DMS53 treated with DMSO at 0.1 percent for 48 hours (cell line): ENCODE results near the gene FRMPD2.
A peak's percentile ranks its signal among the peaks of the same experiment; 100 is the strongest.
"Not testable (repeated sequence)": the region's sequence is repeated elsewhere in the genome, so short reads cannot be mapped to it uniquely, and the experiment has no call there.

ENCODE experiments used
- DNase-seq: peaks from one replicate; lab custom pipeline; 2025; ENCODE audit not compliant: unreplicated experiment; lab: John Stamatoyannopoulos, UW

Gene FRMPD2

DNA sequence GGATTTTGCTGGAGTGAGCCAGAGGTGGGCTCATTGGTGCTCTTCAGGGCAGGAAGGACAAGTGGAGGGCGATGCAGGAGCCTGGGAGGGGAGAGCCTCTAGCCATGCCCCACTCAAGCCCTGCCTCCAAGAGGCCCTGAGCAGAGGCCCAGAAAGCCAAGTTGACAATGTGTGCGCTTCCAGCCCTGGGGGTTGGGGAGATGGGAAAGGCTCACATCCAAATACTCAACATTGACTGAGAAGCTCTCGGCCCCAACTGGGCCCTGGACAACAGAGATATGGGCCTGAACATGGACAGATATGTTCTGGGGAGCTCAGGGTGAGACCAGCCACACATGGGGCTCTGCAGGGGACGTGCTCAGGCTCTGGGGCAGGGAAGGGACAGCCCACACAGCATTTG lies 39.0 kb downstream of the FRMPD2 start:
- no peak for DNase-seq

- DNase-seq: no peak
These were observed 39.7 kb downstream of the FRMPD2 start for GRCh38 chr10:48234787-48235186.

- DNase-seq: no peak
These were observed 40.2 kb downstream of the FRMPD2 start for GRCh38 chr10:48234295-48234694.

DNA sequence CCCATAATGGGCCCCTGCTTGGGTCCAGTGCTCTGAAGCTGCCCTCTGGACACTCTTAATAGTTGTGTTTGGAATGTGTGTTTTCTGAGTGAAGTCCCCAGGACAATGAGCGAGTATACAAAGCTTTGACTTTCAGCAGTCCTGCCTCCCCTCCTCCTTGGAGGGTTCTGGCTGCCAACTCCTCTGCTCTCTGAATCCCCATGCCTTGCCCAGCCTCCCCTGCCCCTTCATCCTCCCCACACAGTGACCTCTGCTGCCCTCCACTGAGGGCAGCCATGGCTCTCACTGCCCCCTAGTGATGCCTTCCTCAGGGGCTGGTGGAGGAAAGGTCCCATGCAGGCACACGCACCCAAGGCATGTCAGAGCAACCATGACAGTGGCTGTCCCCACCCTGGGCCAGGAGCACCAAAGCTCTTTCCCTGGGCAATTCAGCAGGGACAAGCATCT lies 40.9 kb downstream of the FRMPD2 start:
- no peak for DNase-seq

- no peak for DNase-seq
These were observed 41.6 kb downstream of the FRMPD2 start for GRCh38 chr10:48232717-48233447.

GRCh38 chr10:48231699-48232315 lies 42.7 kb downstream of the FRMPD2 start:
- DNase-seq: no peak

DNA sequence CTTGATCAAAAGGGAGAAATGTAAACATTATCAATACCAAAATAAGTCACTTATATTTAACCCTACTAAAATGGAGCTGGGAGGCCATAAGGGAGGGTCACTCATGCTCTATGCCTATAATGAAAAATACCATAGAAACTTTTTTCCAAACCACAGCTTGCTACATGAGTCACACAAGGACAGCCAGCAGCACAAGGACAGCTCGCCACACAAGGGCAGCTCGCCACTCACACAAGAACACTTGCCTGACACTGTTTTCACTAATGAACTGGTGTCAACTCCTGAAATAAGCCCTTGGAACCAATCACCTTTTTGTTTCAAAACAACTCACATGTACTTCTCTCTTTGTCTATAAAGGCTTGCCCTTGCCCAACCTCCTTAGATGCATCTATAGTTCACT lies 43.3 kb downstream of the FRMPD2 start:
- no peak for DNase-seq

DNA sequence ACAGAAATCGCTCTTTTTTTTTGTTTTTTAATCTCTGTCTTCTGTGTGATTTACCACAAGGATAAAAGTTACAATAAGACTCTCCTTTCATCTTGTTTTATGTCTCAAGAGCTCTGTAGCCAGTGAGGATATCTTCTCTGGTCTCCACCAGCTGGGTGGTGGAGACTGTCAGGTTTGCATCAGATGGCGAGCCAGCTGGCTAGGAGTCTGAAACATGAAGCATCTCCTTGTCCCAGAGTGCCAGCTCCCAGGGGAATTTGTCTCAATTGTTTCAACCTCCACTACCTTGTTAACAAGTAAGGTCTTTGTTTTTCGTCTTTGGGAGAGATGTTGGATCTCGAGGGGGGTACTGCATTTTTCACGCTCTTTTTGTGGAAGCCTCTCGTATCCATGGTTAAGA lies 47.3 kb downstream of the FRMPD2 start:
- DNase-seq: no peak

DNA sequence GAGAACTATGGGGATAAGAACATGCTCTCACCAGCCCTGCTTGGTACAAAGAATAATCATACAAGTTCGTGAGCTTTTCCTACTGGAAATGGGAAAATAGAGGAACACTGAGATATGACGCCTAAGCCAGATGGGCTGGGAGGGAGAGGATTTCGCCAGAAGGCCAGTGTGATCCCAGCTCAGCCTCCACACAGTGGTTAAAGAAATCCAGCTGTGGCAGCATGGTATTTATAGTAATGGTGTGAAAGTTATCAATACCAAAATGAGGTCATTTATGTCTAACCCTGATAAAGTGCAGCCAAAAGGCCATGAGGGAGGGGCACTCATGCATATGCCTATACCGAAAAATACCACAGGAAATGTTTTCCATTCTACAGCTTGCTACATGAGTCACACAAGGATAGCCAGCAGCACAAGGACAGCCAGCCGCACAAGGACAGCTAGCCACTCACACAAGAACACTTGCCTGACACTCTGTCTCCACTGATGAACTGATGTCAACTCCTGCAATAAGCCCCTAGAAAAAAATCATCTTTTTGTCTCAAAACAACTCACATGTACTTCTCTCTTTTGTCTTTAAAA lies 49.4 kb downstream of the FRMPD2 start:
- no peak for DNase-seq

DNA sequence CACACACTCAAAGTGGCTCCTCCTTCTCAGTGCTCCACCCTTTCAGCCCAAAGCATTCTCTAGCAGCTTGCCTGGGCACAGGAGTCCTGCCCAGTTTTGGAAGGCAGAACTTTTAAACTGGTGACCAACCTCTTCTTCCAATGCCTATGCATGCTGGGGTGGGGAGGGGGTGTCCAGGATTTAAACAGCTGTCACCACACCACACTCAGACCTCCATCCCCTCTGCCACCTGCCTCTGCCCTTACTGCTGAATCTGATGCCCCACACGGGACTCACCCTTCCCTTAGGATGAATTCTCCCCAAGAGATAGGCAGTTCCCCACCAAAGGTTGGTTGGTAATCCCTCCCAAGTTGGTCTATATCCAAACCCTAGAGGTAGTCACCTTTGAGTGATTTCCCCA lies 50.2 kb downstream of the FRMPD2 start:
- no peak for DNase-seq

DNA sequence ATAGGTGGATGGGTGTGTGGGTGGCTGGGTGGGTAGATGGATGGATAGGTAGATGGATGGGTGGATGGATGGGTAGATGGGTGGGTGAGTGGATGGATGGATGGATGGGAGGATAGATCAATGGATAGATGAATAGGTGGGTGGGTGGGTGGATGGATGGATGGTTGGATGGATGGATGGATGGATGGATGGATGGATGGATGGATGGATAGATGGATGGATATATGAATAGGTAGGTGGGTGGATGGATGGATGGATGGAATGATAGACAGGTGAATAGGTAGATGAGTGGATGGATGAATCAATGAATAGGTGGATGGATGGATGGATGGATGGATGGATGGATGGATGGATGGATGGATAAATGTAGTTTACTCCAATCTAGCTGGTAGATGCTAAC lies 52.7 kb downstream of the FRMPD2 start:
- no peak for DNase-seq

GRCh38 chr10:48221031-48221430 lies 53.5 kb downstream of the FRMPD2 start:
- not testable (repeated sequence) for DNase-seq

- no peak for DNase-seq
These were observed 55.3 kb downstream of the FRMPD2 start for GRCh38 chr10:48219194-48219593.

DNA sequence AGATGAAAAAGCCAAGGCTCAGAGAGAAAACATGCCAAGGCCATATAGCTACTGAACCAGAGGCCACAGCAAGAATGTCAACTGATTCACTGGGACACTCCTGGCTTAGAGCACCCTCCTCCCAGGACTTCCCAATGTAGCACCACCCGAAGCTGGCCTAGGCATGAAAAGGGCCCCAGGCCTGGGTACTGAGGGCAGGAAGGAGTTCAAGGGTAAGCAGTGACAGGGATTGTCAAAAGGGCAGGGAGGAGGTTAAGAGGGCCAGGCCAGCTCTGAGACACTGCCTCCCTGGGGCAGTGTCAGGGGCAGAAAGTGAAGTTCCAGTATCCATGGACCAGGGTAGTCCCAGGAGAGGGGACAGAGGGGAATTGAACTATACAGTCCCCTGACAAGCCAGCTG lies 57.8 kb downstream of the FRMPD2 start:
- DNase-seq: no peak

DNA sequence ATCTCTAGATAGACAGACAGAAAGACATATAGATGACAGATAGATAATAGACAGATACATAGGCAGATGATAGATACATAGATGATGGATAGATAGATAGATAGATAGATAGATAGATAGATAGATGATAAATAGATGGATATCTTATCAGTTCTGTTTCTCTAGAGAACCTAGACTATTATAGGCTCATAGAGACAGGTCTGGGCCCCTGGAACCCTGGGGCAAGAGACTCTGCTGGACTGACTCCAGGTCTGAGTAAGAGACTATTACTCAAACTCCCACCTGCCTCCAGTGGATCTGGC lies 58.3 kb downstream of the FRMPD2 start:
- DNase-seq: no peak

GRCh38 chr10:48215486-48216203 lies 58.9 kb downstream of the FRMPD2 start:
- DNase-seq: peak; percentile 64

- DNase-seq: no peak
These were observed 59.6 kb downstream of the FRMPD2 start for GRCh38 chr10:48214716-48215485.

- no peak for DNase-seq
These were observed 61.4 kb downstream of the FRMPD2 start for GRCh38 chr10:48213047-48213446.

- DNase-seq: no peak
These were observed 62.7 kb downstream of the FRMPD2 start for GRCh38 chr10:48211777-48212176.

- no peak for DNase-seq
These were observed 63.5 kb downstream of the FRMPD2 start for GRCh38 chr10:48210966-48211365.

DNA sequence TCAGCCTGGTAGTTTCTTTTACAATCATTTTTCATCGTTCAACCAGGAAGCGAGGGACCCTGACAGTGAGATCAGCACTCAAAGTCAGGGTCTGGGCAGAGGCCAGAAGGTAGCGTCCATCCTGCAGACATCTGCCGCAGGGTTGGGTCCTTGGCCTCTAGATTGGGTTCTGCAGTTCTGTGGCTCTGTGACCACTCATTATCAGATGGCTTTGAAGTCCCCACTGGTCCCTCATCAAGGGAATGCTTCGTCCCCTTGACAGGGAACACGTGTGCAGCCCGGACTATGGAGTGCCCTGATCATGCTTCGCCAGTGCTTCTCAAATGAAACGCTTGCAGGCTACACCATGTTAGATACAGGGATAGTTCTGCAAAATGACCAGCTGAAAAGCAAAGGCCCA lies 64.1 kb downstream of the FRMPD2 start:
- DNase-seq: no peak
